Thyroid gland (tissue), 4 donors: ENCODE data around the gene ST6GALNAC3. TPM values are rescaled to one million over a fixed set of nuclear protein-coding genes. Genes with fewer than 3 reads are reported as not detected.

Experiments used
- DNase-seq, 2 donors: peaks; one replicate each; pipeline ENCODE4 v3.0.0-alpha.2; 2019
- H3K27ac ChIP-seq, 3 donors: fragments of 200-600 bp; sonication (generic); 1 replicate in 2 of 3; 2 replicates in 1 of 3; pipeline ENCODE4 v1.5.1; 2016 to 2019; ENCODE audit warnings: mild to moderate bottlenecking in 1 of 3, moderate library complexity in 1 of 3
- H3K27me3 ChIP-seq: fragments of 200-600 bp; sonication (generic); one replicate; pipeline ENCODE4 v1.5.1; 2019
- H3K36me3 ChIP-seq, 2 donors: fragments of 200-600 bp; sonication (generic); one replicate each; pipeline ENCODE4 v1.5.1; 2016 to 2019
- H3K4me1 ChIP-seq, 2 donors: fragments of 200-600 bp; sonication (generic); one replicate each; pipeline ENCODE4 v1.5.1; 2017 to 2019
- H3K4me3 ChIP-seq, 3 donors: fragments of 200-600 bp; sonication (generic); replicated peaks in 1 of 3; 1 replicate in 2 of 3; 2 replicates in 1 of 3; pipeline ENCODE4 v1.5.1; 2016; ENCODE audit warnings: mild to moderate bottlenecking in 1 of 3
- H3K9me3 ChIP-seq: fragments of 200-600 bp; sonication (generic); one replicate; pipeline ENCODE4 v1.5.1; 2017
- POLR2A ChIP-seq, 2 donors: fragments of 450-650 bp; IDR thresholded peaks; one replicate each; pipeline ENCODE4 v1.6.1; 2017; ENCODE audit warnings: antibody characterized with exemption in 2 of 2, mild to moderate bottlenecking in 2 of 2, moderate library complexity in 1 of 2
- WGBS, 2 donors: methylation state at CpG; one replicate each; pipeline ENCODE4 v1.1.5; 2017; 5-methylcytosine and 5-hydroxymethylcytosine counted together
- intact Hi-C: fragments of 100-400 bp; cut with DNase I; formaldehyde crosslinking; loops from one replicate; pipeline ENCODE4 v1.15.1; 2023
- total RNA-seq, 4 donors: library from RNA; depleted of rRNA; stranded (reverse); fragments of >200 nt; gene quantifications; one replicate each; pipeline ENCODE4 v1.2.3, GENCODE V29; 2016
- TF ChIP-seq, protein P1 (sequence below), 6 experiments: fragments of 200-600 bp in 3 of 6; fragments of 450-650 bp in 3 of 6; sonication (generic) in 3 of 6; IDR thresholded peaks; one replicate each; pipeline ENCODE4 v1.5.1; 2016 to 2019; ENCODE audit warnings: antibody characterized with exemption in 6 of 6, mild to moderate bottlenecking in 2 of 6, inconsistent platforms in 1 of 6, moderate library complexity in 1 of 6

ST6GALNAC3 gene
- total RNA-seq, 4 donors from 2014 or later, result 17.4 to 35.6 (median 31.6) TPM

DNA sequence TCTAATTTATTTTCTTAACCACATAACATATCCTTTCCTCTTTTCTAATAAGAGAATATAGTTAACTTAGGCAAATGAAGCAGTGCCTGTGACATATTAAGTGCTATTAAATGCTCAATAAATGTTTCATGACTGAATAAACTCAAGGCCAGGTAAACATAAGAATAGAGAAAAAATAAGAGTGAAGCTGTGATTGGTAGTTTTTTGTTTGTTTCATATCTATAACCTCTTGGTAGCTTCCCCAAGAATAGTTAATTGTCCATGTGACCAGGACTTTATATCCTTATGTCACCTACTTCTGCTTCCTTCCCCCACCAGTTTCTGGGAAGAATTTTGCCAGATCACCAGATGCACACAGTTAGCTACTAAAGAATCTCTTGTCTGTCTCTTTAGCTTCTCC lies 497.7 kb downstream of the ST6GALNAC3 start:
- Histone ChIP-seq H3K4me3 (no peak overlapping the region), H3K36me3 (no peaks in the 10 kb centered on the region), H3K27me3 (no peaks in the 10 kb centered on the region), H3K9me3 (no peaks in the 10 kb centered on the region), H3K27ac (no peak overlapping the region), H3K4me1 (no peaks in the 10 kb centered on the region)
- intact Hi-C loops, result no loop called here
- TF ChIP-seq, protein P1, sequence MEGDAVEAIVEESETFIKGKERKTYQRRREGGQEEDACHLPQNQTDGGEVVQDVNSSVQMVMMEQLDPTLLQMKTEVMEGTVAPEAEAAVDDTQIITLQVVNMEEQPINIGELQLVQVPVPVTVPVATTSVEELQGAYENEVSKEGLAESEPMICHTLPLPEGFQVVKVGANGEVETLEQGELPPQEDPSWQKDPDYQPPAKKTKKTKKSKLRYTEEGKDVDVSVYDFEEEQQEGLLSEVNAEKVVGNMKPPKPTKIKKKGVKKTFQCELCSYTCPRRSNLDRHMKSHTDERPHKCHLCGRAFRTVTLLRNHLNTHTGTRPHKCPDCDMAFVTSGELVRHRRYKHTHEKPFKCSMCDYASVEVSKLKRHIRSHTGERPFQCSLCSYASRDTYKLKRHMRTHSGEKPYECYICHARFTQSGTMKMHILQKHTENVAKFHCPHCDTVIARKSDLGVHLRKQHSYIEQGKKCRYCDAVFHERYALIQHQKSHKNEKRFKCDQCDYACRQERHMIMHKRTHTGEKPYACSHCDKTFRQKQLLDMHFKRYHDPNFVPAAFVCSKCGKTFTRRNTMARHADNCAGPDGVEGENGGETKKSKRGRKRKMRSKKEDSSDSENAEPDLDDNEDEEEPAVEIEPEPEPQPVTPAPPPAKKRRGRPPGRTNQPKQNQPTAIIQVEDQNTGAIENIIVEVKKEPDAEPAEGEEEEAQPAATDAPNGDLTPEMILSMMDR (IDR thresholded peaks at IDR 0.05), result no peak
- no peak for TF ChIP-seq POLR2A (IDR thresholded peaks at IDR 0.05)
- DNase-seq, result no peak

DNA sequence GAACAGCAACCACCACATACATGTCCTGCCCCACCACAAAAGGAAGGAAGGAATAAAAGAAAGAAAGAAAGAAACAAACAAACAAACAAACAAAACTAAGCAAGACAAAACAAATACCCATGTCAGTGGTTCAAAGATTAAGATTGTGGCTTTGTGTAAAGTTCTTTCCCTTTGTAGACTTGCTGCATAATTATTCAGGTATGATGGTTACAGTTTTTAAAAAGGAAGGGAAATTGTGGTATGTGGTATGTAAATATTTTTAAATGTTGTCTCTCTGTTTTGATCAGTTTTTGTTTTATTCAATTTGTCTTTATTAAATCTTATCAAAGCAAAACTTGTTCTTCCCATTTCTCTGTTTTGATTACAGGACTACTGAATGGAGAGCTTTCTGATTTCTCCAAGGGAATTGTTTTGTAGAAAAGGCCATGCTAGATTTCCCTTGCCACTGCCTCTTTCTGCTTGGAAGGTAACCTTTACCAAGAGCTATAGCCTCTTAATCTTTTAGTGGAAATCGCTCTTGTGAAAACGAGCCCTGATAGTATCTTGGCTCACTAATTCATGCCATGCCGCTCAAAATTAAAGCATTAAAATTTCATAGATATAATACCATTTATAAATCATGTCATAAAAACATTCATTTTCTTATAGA lies 502.5 kb downstream of the ST6GALNAC3 start:
- Histone ChIP-seq H3K4me3 (no peak overlapping the region), H3K4me1 (no peaks in the 10 kb centered on the region), H3K27ac (no peak overlapping the region), H3K27me3 (no peaks in the 10 kb centered on the region), H3K36me3 (no peaks in the 10 kb centered on the region), H3K9me3 (no peaks in the 10 kb centered on the region)
- intact Hi-C loops, result no loop called here
- WGBS, 2 donors, result 73 to 81% methylated on average over 3 of the region's 3 CpGs
- DNase-seq, result no peak
- TF ChIP-seq, protein P1 (IDR thresholded peaks at IDR 0.05), result no peak

DNA sequence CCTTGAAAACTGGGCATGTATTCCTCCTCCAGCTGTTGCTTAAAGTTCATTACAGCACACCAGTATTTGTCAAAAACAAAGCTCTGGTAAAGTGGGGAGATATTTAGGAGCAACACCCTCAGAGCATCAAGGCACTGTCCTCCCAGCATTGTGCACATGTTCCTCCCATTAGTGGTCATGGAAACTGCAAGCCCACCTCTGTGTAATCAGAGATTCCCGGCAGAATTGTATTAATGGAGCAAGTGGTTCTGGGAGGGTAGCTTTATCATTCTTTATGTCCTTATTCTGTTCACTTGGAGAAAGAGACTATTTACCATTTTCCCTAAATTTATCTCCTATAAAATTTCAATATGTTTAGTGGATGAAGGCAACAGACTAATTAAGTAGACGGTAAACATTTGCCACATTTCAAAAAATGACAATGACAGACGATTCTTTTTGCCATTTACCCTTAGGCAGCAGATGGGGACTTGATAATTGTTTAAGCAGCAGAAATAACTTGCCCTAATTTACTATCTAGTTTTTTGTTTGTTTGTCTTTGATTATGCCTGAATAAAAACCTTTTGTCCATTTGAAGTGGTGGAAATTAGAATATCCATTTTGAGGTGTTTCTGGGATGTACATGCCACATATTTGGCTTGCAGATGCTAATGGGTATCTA lies 503.1 kb downstream of the ST6GALNAC3 start:
- TF ChIP-seq POLR2A (IDR thresholded peaks at IDR 0.05), result no peak
- TF ChIP-seq, protein P1 (IDR thresholded peaks at IDR 0.05), result no peak
- no peaks in the 10 kb centered on the region for H3K4me1 ChIP-seq
- DNase-seq, result no peak
- intact Hi-C loops, result no loop called here
- H3K27me3 ChIP-seq, result no peaks in the 10 kb centered on the region
- H3K36me3 ChIP-seq, result no peaks in the 10 kb centered on the region
- 86 to 91% methylated on average over 3 of the region's 3 CpGs for WGBS, 2 donors
- no peak overlapping the region for H3K27ac ChIP-seq
- no peak overlapping the region for H3K4me3 ChIP-seq
- no peaks in the 10 kb centered on the region for H3K9me3 ChIP-seq

DNA sequence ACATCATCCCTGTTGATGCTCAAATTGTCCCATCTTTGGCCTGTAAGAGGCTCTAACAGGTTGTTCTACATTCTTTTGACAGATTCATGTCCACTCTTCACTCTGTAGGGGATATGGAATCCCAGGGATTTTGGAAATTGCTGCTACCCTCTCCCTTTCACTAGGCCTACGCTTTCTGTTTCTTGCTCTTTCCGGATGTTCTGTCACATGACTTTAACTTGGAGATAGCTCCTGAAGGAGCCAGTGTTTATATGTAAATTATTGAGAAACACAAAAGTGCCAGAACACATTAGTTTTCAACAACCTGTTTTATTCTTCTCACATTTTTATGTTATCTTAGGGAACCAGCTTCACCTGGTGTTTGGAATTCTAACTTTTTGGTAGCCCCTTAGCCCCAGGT lies 505.7 kb downstream of the ST6GALNAC3 start:
- Histone ChIP-seq H3K4me1 (no peaks in the 10 kb centered on the region), H3K36me3 (no peaks in the 10 kb centered on the region), H3K27me3 (no peaks in the 10 kb centered on the region), H3K9me3 (no peaks in the 10 kb centered on the region), H3K27ac (no peak overlapping the region), H3K4me3 (no peak overlapping the region)
- TF ChIP-seq POLR2A (IDR thresholded peaks at IDR 0.05), result no peak
- TF ChIP-seq, protein P1 (IDR thresholded peaks at IDR 0.05), result no peak
- no peak for DNase-seq
- WGBS, 2 donors, result 88 to 93% methylated on average over 2 of the region's 2 CpGs
- intact Hi-C loops, result no loop called here

DNA sequence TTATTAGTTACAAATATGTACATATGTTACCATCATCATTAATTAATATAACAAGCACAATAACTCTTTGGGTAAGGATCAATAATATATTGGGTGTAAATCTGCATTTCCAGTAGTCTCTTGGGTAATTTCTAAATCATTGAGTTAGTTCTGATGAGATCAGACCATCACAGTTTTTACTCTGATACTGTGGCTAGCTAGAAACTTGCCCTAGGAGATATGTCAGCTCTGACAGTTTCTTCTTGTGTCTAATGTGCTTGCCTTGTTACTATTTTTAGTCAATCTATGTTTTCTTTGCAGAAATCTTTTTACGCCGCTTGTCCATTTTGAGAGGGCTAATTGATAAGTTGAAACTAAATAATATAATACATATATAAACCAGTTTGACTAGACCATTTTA lies 507.2 kb downstream of the ST6GALNAC3 start:
- Histone ChIP-seq H3K36me3 (no peaks in the 10 kb centered on the region), H3K27ac (no peak overlapping the region), H3K4me1 (no peaks in the 10 kb centered on the region), H3K4me3 (no peak overlapping the region), H3K27me3 (no peaks in the 10 kb centered on the region), H3K9me3 (no peaks in the 10 kb centered on the region)
- TF ChIP-seq POLR2A (IDR thresholded peaks at IDR 0.05), result no peak
- TF ChIP-seq, protein P1 (IDR thresholded peaks at IDR 0.05), result no peak
- intact Hi-C loops, result no loop called here
- 95 to 97% methylated on average over 2 of the region's 2 CpGs for WGBS, 2 donors
- no peak for DNase-seq
